B cell (primary cell): ENCODE results near the gene SERPINA9. TPM values are rescaled to one million over a fixed set of nuclear protein-coding genes. Genes with fewer than 3 reads are reported as not detected.

Experiments used
- ATAC-seq: fragments of 200-7000 bp; cut with Tn5 transposase; one replicate; pipeline ENCODE4 v1.10.0; 2021; ENCODE audit warnings: low read depth, mild to moderate bottlenecking, moderate number of reproducible peaks, moderate library complexity
- CTCF ChIA-PET: fragments of 350-600 bp; sonication (Branson Sonifier 250); formaldehyde crosslinking; loops from one replicate; lab custom pipeline; 2021; ENCODE audit warnings: antibody characterized with exemption, inconsistent platforms; lab: Charles Lee
- POLR2A ChIA-PET: fragments of 350-600 bp; sonication (Branson Sonifier 250); formaldehyde crosslinking; loops from one replicate; lab custom pipeline; 2021; ENCODE audit warnings: antibody characterized with exemption; lab: Charles Lee
- DNase-seq: peaks from one replicate; pipeline ENCODE4 v3.0.0; 2013
- H2AFZ ChIP-seq: 2 replicates; pipeline ENCODE4 v1.6.1; 2012; ENCODE audit warnings: mild to moderate bottlenecking, low read depth, low read length; ENCODE audit not compliant: insufficient read depth, poor library complexity, severe bottlenecking
- H3K27ac ChIP-seq, 2 donors: 1 replicate in 1 of 2; 2 replicates in 1 of 2; pipeline ENCODE4 v1.5.1; 2012 to 2013; ENCODE audit warnings: low read length in 2 of 2, mild to moderate bottlenecking in 2 of 2, moderate library complexity in 1 of 2
- H3K27me3 ChIP-seq, 4 experiments: fragments of 200-600 bp in 1 of 4; sonication (generic) in 1 of 4; replicated peaks in 1 of 4; 1 replicate in 2 of 4; 2 replicates in 2 of 4; pipeline versions ENCODE4 v1.6.1 to v1.7.0; 2013 to 2016; ENCODE audit warnings: low read length in 3 of 4, mild to moderate bottlenecking in 2 of 4, mixed read lengths in 1 of 4, moderate library complexity in 1 of 4; ENCODE audit not compliant: insufficient read depth in 4 of 4, control insufficient read depth in 3 of 4; ENCODE audit errors: control extremely low read depth in 1 of 4
- H3K36me3 ChIP-seq, 2 experiments: replicated peaks in 1 of 2; 1 replicate in 1 of 2; 2 replicates in 1 of 2; pipeline versions ENCODE4 v1.6.1 to v1.7.1; 2013; ENCODE audit warnings: low read length in 1 of 2; ENCODE audit not compliant: insufficient read depth in 2 of 2, control insufficient read depth in 1 of 2; ENCODE audit errors: control extremely low read depth in 1 of 2, extremely low read depth in 1 of 2
- H3K4me1 ChIP-seq, 2 donors: fragments of 200-600 bp in 1 of 2; sonication (generic) in 1 of 2; 1 replicate in 1 of 2; 2 replicates in 1 of 2; pipeline versions ENCODE4 v1.5.1 to v1.6.1; 2013 to 2017; ENCODE audit warnings: low read length in 2 of 2; ENCODE audit not compliant: control insufficient read depth in 2 of 2, insufficient read depth in 2 of 2
- H3K4me2 ChIP-seq: replicated peaks from 2 replicates; pipeline ENCODE3; 2012; ENCODE audit warnings: mild to moderate bottlenecking, low read depth, low read length; ENCODE audit not compliant: poor library complexity, severe bottlenecking
- H3K4me3 ChIP-seq, 5 experiments: fragments of 200-600 bp in 1 of 5; sonication (generic) in 1 of 5; 1 replicate in 3 of 5; 2 replicates in 2 of 5; pipeline versions ENCODE4 v1.5.1 to v1.7.0; 2011 to 2016; ENCODE audit warnings: low read length in 4 of 5, mild to moderate bottlenecking in 4 of 5, low read depth in 2 of 5, control low read depth in 1 of 5, moderate library complexity in 1 of 5; ENCODE audit not compliant: insufficient read depth in 1 of 5; ENCODE audit errors: control extremely low read depth in 1 of 5, extremely low read depth in 1 of 5
- H3K79me2 ChIP-seq: fragments of 200-600 bp; sonication (generic); one replicate; pipeline ENCODE4 v1.6.0; 2016; ENCODE audit warnings: low read length; ENCODE audit not compliant: control insufficient read depth, insufficient read depth
- H3K9ac ChIP-seq: fragments of 200-600 bp; sonication (generic); 2 replicates; pipeline ENCODE4 v1.6.1; 2017; ENCODE audit warnings: mild to moderate bottlenecking, low read length, moderate library complexity
- H3K9me3 ChIP-seq, 3 donors: one replicate each; pipeline versions ENCODE4 v1.6.1 to v1.7.1; 2013; ENCODE audit warnings: low read length in 2 of 3; ENCODE audit not compliant: control insufficient read depth in 2 of 3, insufficient read depth in 1 of 3; ENCODE audit errors: control extremely low read depth in 1 of 3
- H4K20me1 ChIP-seq: 2 replicates; pipeline ENCODE4 v1.6.0; 2012; ENCODE audit warnings: mild to moderate bottlenecking, low read length; ENCODE audit not compliant: insufficient read depth, control insufficient read depth, poor library complexity, severe bottlenecking
- H3K27ac Mint-ChIP-seq: one replicate; pipeline ENCODE4 v1.8.0; 2021; ENCODE audit warnings: mixed read lengths
- H3K27me3 Mint-ChIP-seq: one replicate; pipeline ENCODE4 v1.8.0; 2021; ENCODE audit warnings: mixed read lengths
- H3K4me1 Mint-ChIP-seq: one replicate; pipeline ENCODE4 v1.8.0; 2021; ENCODE audit warnings: mixed read lengths
- H3K4me3 Mint-ChIP-seq: one replicate; pipeline ENCODE4 v1.8.0; 2021; ENCODE audit warnings: mixed read lengths
- H3K9me3 Mint-ChIP-seq: one replicate; pipeline ENCODE4 v1.8.0; 2022; ENCODE audit warnings: mixed read lengths; ENCODE audit not compliant: insufficient read depth
- EZH2 ChIP-seq: IDR thresholded peaks from 2 replicates; pipeline ENCODE4 v1.6.1; 2012; ENCODE audit warnings: borderline replicate concordance, low read depth, mild to moderate bottlenecking, moderate library complexity, low read length; ENCODE audit not compliant: insufficient read depth, poor library complexity, severe bottlenecking
- WGBS: methylation state at CpG from one replicate; pipeline ENCODE4 v1.1.5; 2013; ENCODE audit warnings: missing lambda C conversion rate; ENCODE audit not compliant: insufficient coverage; 5-methylcytosine and 5-hydroxymethylcytosine counted together
- intact Hi-C: fragments of 100-400 bp; cut with micrococcal nuclease; formaldehyde crosslinking; loops from one replicate; pipeline ENCODE4 v1.10.0; 2022
- polyA plus RNA-seq: library from polyadenylated mRNA; depleted of rRNA; stranded (reverse); fragments of >200 nt; gene quantifications from 2 replicates; pipeline ENCODE4 v1.2.3, GENCODE V29; 2012
- total RNA-seq, 2 donors: library from RNA; stranded (reverse); fragments of 120-200 nt in 1 of 2; gene quantifications; 1 replicate in 1 of 2; 2 replicates in 1 of 2; pipeline versions ENCODE4 v1.2.3 to v1.2.4, GENCODE V29; 2013 to 2022
- TF ChIP-seq, protein P1 (sequence below): fragments of 200-600 bp; IDR thresholded peaks from one replicate; pipeline ENCODE4 v1.8.0; 2022; ENCODE audit warnings: antibody characterized with exemption, mild to moderate bottlenecking

Gene SERPINA9
- total and polyA plus RNA-seq, 2 donors (not counting 1 experiment from before 2014, with no cell fraction given): 0.74 TPM; not detected in 1

DNA sequence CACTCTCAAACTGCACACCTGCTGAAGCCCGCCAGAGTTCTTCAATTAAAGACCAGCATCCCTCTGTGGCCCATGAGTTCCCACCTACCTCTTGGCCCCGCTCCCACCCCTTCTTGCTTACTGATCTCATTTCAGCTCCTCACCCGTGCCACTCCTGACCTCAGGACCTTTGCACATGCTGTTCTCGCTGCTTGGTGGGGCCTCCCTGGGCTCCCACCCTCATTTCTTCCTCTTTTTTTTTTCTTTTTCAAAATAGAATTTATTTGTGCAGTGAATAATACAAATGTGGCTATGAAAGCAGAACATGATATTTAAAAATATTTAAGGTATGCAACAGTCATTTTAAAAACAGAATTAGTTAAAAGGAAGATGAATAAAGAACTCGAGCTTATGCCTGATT is 8.5 kb upstream of the SERPINA9 start:
- WGBS: 56% methylated on average over 2 of the region's 5 CpGs
- Histone ChIP-seq H3K9ac (no peak overlapping the region), H3K4me2 (no peak overlapping the region), H3K4me3 (no peak overlapping the region), H3K27ac (no peak overlapping the region), H3K9me3 (peaks cover 0 to 14% (median 3%) of the 10 kb centered on the region in 3 donors), H4K20me1 (no peaks in the 10 kb centered on the region), H3K36me3 (no peaks in the 10 kb centered on the region), H3K27me3 (peaks cover 0 to 14% (median 4%) of the 10 kb centered on the region in 4 experiments), H3K4me1 (peaks cover 0 to 13% of the 10 kb centered on the region in 2 donors), H3K79me2 (no peaks in the 10 kb centered on the region), H2AFZ (no peak overlapping the region)
- POLR2A ChIA-PET: no interaction called here
- Mint-ChIP-seq H3K4me1 (peaks cover 41% of the 10 kb centered on the region), H3K27me3 (peaks cover 29% of the 10 kb centered on the region), H3K27ac (no peak overlapping the region), H3K9me3 (no peaks in the 10 kb centered on the region), H3K4me3 (no peak overlapping the region)
- TF ChIP-seq, protein P1, sequence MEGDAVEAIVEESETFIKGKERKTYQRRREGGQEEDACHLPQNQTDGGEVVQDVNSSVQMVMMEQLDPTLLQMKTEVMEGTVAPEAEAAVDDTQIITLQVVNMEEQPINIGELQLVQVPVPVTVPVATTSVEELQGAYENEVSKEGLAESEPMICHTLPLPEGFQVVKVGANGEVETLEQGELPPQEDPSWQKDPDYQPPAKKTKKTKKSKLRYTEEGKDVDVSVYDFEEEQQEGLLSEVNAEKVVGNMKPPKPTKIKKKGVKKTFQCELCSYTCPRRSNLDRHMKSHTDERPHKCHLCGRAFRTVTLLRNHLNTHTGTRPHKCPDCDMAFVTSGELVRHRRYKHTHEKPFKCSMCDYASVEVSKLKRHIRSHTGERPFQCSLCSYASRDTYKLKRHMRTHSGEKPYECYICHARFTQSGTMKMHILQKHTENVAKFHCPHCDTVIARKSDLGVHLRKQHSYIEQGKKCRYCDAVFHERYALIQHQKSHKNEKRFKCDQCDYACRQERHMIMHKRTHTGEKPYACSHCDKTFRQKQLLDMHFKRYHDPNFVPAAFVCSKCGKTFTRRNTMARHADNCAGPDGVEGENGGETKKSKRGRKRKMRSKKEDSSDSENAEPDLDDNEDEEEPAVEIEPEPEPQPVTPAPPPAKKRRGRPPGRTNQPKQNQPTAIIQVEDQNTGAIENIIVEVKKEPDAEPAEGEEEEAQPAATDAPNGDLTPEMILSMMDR: no peak
- intact Hi-C loops: loop anchor here (10.0 kb wide), 1 partner anchor 140 kb away; no protein-coding TSS in a partner anchor
- DNase-seq (no peak), ATAC-seq (no peak)
- CTCF ChIA-PET: interaction anchor here (0.6 to 7.3 kb wide), 8 partner anchors 8 to 309 kb away, joined by 3 to 73 read pairs (median 12); partner anchors contain the start of gene SERPINA9

DNA sequence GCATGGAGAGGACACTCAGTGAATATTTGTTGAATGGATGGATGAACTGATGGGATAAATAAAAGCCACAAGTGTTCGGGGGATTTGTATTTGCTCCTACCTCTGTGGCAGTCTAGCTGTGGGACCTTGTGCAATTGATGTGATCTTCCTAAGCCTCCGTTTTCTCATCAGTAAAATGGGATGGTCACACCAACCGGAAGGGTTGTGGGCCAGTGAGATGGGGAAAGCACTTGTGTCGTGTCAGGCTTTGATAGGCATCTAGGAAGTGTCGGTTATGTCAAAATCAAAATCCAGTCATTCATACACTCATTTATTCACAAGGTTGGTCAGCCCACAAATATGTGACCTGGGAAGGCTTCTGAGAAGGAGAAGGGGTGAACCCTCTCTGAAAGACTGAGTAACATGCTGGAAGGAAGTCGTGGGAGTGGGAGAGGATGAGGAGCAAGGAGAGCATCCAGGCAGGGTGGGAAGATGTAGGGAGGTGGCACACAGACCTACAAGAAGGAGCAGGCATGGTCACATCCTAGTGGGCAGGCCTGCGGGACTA is 7.8 kb upstream of the SERPINA9 start:
- H3K4me1 ChIP-seq: peaks cover 0 to 13% of the 10 kb centered on the region in 2 donors
- H3K4me2 ChIP-seq: no peak overlapping the region
- no peaks in the 10 kb centered on the region for H3K79me2 ChIP-seq
- H3K27ac ChIP-seq: no peak overlapping the region
- ATAC-seq: no peak
- intact Hi-C loops: loop anchor here (10.0 kb wide), 1 partner anchor 139 kb away; no protein-coding TSS in a partner anchor
- CTCF ChIA-PET: interaction anchor here (7.3 kb wide), 1 partner anchor 51 kb away, joined by 73 read pairs; no protein-coding TSS in a partner anchor
- POLR2A ChIA-PET: no interaction called here
- Mint-ChIP-seq H3K4me1 (peaks cover 41% of the 10 kb centered on the region), H3K9me3 (no peaks in the 10 kb centered on the region), H3K4me3 (no peak overlapping the region), H3K27ac (no peak overlapping the region), H3K27me3 (peaks cover 29% of the 10 kb centered on the region)
- H3K4me3 ChIP-seq: no peak overlapping the region
- no peak overlapping the region for H3K9ac ChIP-seq
- peaks cover 0 to 14% (median 4%) of the 10 kb centered on the region in 4 experiments for H3K27me3 ChIP-seq
- peaks cover 0 to 21% (median 9%) of the 10 kb centered on the region in 3 donors for H3K9me3 ChIP-seq
- TF ChIP-seq, protein P1: no peak
- TF ChIP-seq EZH2: no peak
- no peak overlapping the region for H2AFZ ChIP-seq
- no peaks in the 10 kb centered on the region for H4K20me1 ChIP-seq
- WGBS: 70% methylated on average over 5 of the region's 7 CpGs
- H3K36me3 ChIP-seq: no peaks in the 10 kb centered on the region
- DNase-seq: no peak
